CD4-positive, alpha-beta T cell treated with Interferon gamma for 1 hour (primary cell): Measurements from ENCODE around the gene FAM72B.
"Not testable (repeated sequence)": the region's sequence is repeated elsewhere in the genome, so short reads cannot be mapped to it uniquely, and the experiment has no call there.

Experiments used
- DNase-seq: peaks from one replicate; pipeline ENCODE4 v3.0.0-alpha.2; 2020

FAM72B gene

GRCh38 chr1:121148489-121149190 lies 35.5 kb downstream of the FAM72B start:
- not testable (repeated sequence) for DNase-seq

GRCh38 chr1:121140393-121140792 lies 43.7 kb downstream of the FAM72B start:
- not testable (repeated sequence) for DNase-seq

DNA sequence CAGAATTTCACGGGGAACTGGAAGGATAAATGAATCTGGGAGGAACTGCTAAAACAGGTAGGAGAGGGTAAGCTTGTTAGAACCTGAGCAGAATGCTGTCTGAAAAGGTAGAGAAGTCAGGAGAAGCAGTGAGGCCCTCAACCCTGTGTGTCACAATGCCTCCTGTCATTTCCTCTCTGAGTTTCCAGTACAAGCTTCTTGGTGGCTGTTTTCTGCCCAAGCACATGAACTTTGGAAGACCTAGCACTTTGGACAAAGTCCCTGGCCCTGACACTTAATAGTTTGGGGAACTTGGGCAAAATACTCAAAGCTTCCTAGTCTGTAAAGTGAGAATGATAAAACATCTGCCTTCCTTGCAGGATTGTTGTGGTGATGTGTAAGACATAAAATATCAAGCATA lies 52.6 kb downstream of the FAM72B start:
- not testable (repeated sequence) for DNase-seq

- not testable (repeated sequence) for DNase-seq
These were observed 65.7 kb downstream of the FAM72B start for GRCh38 chr1:121118480-121118824.
